Measurements from ENCODE around the gene SLC47A2.

Gene SLC47A2

DNA sequence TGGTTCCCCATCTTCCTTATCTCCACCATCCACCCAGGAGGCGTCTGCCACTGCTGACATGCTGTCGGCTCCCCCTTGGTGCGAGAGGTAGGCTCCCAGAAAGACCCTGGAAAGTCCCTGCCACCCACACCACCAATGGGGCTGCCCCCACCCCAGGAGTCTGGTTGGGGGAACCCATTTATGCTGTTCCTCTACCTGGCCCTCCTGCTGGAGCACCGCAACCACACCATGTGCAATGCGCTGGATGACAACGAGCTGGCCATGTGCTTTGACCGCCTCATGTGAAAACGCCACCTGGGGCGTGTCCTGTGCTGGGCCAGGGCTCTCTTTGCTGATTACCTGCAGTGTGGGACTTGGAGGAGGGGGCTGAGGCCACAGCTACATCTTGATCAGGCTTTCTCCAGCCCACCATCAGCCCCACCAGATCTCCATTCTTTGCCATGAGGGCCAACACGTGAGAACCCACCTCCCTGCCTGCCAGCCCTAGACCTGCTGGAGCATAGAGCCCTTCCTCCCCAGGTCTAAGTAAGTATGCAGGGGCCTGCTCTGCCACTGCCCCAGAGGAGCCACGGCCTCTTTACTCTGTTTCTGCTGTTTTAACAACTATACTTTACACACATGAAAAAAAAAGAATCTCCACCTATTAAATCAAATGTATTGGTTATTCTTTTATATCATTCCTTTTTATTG lies 39.6 kb upstream of the SLC47A2 start:
- Histone ChIP-seq H3K36me3 (ENCODE audit: insufficient read depth, low read length) (no peaks in the 10 kb centered on the region), H2AFZ (ENCODE audit: low read length) (no peak overlapping the region), H3K9ac (ENCODE audit: low read depth, low read length, poor library complexity, severe bottlenecking) (no peak overlapping the region), H3K27me3 (ENCODE audit: insufficient read depth, low read length, poor library complexity, severe bottlenecking) (no peaks in the 10 kb centered on the region), H3K4me1 (ENCODE audit: insufficient read depth, low read length, poor library complexity, severe bottlenecking) (no peaks in the 10 kb centered on the region), H3F3A (ENCODE audit: low read depth) (no peaks in the 10 kb centered on the region), H3K4me2 (ENCODE audit: low read depth, low read length, poor library complexity, severe bottlenecking) (no peak overlapping the region), H3K79me2 (ENCODE audit: insufficient read depth, low read length) (no peaks in the 10 kb centered on the region), H3K9me2 (replicated peaks; ENCODE audit: low read depth, low read length) (no peaks in the 10 kb centered on the region), H3K4me3 (ENCODE audit: low read length, poor library complexity, severe bottlenecking) (no peak overlapping the region), H4K20me1 (ENCODE audit: insufficient read depth, low read length, poor library complexity, severe bottlenecking) (no peaks in the 10 kb centered on the region), H3K9me3 (ENCODE audit: insufficient read depth, low read depth, low read length) (no peaks in the 10 kb centered on the region)
- TF ChIP-seq, protein P1, sequence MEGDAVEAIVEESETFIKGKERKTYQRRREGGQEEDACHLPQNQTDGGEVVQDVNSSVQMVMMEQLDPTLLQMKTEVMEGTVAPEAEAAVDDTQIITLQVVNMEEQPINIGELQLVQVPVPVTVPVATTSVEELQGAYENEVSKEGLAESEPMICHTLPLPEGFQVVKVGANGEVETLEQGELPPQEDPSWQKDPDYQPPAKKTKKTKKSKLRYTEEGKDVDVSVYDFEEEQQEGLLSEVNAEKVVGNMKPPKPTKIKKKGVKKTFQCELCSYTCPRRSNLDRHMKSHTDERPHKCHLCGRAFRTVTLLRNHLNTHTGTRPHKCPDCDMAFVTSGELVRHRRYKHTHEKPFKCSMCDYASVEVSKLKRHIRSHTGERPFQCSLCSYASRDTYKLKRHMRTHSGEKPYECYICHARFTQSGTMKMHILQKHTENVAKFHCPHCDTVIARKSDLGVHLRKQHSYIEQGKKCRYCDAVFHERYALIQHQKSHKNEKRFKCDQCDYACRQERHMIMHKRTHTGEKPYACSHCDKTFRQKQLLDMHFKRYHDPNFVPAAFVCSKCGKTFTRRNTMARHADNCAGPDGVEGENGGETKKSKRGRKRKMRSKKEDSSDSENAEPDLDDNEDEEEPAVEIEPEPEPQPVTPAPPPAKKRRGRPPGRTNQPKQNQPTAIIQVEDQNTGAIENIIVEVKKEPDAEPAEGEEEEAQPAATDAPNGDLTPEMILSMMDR (conservative IDR thresholded peaks at IDR 0.05; ENCODE audit: low read length) = no peak
- TF ChIP-seq EZH2phosphoT487 (IDR thresholded peaks at IDR 0.05; ENCODE audit: borderline replicate concordance) = no peak

DNA sequence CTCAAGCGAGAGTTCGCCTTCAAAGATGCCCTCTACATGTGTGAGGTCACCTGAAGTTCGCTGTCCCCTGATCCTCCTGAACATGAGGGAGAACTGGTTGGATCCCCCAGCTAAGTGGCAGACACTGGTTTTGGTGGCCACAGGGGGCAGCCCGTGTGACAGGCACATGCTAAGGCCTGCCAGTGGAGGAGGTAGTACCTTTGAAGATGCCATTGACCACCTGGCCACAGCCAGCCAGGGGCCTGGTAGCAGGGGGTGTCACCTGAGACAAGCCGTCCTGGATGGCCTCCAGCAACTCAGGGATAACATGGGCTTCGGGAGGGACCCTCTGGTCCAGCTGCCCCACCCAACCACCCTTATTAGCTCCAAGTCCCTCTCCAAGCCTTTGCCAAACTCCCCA lies 39.0 kb upstream of the SLC47A2 start:
- no peak overlapping the region for H3K9ac ChIP-seq (ENCODE audit: low read depth, low read length, poor library complexity, severe bottlenecking)
- H3K4me3 ChIP-seq (ENCODE audit: low read length, poor library complexity, severe bottlenecking) = no peak overlapping the region
- no peaks in the 10 kb centered on the region for H3K27me3 ChIP-seq (ENCODE audit: insufficient read depth, low read length, poor library complexity, severe bottlenecking)
- H2AFZ ChIP-seq (ENCODE audit: low read length) = no peak overlapping the region
- H3K9me2 ChIP-seq (replicated peaks; ENCODE audit: low read depth, low read length) = no peaks in the 10 kb centered on the region
- no peaks in the 10 kb centered on the region for H3F3A ChIP-seq (ENCODE audit: low read depth)
- no peaks in the 10 kb centered on the region for H3K79me2 ChIP-seq (ENCODE audit: insufficient read depth, low read length)
- no peaks in the 10 kb centered on the region for H4K20me1 ChIP-seq (ENCODE audit: insufficient read depth, low read length, poor library complexity, severe bottlenecking)
- H3K4me1 ChIP-seq (ENCODE audit: insufficient read depth, low read length, poor library complexity, severe bottlenecking) = no peaks in the 10 kb centered on the region
- no peaks in the 10 kb centered on the region for H3K36me3 ChIP-seq (ENCODE audit: insufficient read depth, low read length)
- no peak for TF ChIP-seq EZH2phosphoT487 (IDR thresholded peaks at IDR 0.05; ENCODE audit: borderline replicate concordance)
- TF ChIP-seq, protein P1 (conservative IDR thresholded peaks at IDR 0.05; ENCODE audit: low read length) = no peak
- no peaks in the 10 kb centered on the region for H3K9me3 ChIP-seq (ENCODE audit: insufficient read depth, low read depth, low read length)
- no peak overlapping the region for H3K4me2 ChIP-seq (ENCODE audit: low read depth, low read length, poor library complexity, severe bottlenecking)

DNA sequence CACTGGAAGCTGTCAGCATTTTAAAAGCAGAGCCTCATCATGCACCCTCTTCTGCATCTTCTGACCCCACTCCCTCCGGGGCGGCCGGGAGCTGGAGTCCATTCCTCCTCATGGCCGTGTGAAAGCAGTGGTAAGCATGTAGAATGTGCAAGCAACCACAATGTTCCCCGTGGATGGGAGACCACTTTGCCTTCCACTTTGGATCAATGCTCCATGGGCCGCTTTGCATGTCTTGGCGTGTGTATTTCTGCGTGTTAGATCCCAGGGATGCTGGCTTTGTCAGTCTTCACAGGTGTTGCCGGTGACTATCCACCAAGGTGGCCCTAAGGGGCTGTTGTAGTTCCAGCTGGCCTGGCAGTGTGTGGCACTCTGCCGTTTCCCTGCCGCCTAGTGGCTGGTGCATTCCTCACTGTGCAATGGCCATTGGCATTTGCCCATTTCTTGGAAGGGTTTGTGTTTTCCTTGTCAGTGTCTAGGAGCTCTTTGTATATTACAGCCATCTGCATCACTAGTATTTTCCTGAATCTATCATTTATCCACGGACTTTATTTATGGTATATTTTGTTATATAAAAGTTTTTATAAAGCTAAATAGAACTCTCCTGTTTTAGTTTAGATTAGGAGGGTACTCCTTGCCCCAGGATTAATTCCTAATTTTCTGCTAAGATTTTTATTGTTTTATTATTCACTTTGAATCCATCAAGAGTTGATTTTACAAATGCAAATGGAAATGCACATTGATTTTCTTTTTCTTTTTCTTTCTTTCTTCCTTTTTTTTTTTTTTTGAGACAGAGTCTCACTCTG lies 37.5 kb upstream of the SLC47A2 start:
- H3K4me2 ChIP-seq (ENCODE audit: low read depth, low read length, poor library complexity, severe bottlenecking) = no peak overlapping the region
- TF ChIP-seq, protein P1 (conservative IDR thresholded peaks at IDR 0.05; ENCODE audit: low read length) = peak; percentile 50
- TF ChIP-seq EZH2phosphoT487 (IDR thresholded peaks at IDR 0.05; ENCODE audit: borderline replicate concordance) = no peak
- no peak overlapping the region for H3K9ac ChIP-seq (ENCODE audit: low read depth, low read length, poor library complexity, severe bottlenecking)
- H4K20me1 ChIP-seq (ENCODE audit: insufficient read depth, low read length, poor library complexity, severe bottlenecking) = no peaks in the 10 kb centered on the region
- no peaks in the 10 kb centered on the region for H3K9me2 ChIP-seq (replicated peaks; ENCODE audit: low read depth, low read length)
- H3F3A ChIP-seq (ENCODE audit: low read depth) = no peaks in the 10 kb centered on the region
- H3K79me2 ChIP-seq (ENCODE audit: insufficient read depth, low read length) = no peaks in the 10 kb centered on the region
- no peak overlapping the region for H2AFZ ChIP-seq (ENCODE audit: low read length)
- no peaks in the 10 kb centered on the region for H3K27me3 ChIP-seq (ENCODE audit: insufficient read depth, low read length, poor library complexity, severe bottlenecking)
- H3K9me3 ChIP-seq (ENCODE audit: insufficient read depth, low read depth, low read length) = no peaks in the 10 kb centered on the region
- no peaks in the 10 kb centered on the region for H3K4me1 ChIP-seq (ENCODE audit: insufficient read depth, low read length, poor library complexity, severe bottlenecking)
- H3K4me3 ChIP-seq (ENCODE audit: low read length, poor library complexity, severe bottlenecking) = no peak overlapping the region
- no peaks in the 10 kb centered on the region for H3K36me3 ChIP-seq (ENCODE audit: insufficient read depth, low read length)

Measured in Loucy (cell line).